ENCODE results near the gene ETNK1. TPM values are rescaled to one million over a fixed set of nuclear protein-coding genes. Genes with fewer than 3 reads are reported as not detected.
A peak's percentile ranks its signal among the peaks of the same experiment; 100 is the strongest.

ETNK1 gene
- total RNA-seq, 1 donor: 27.9 TPM

GRCh38 chr12:22617630-22618029 is 7.3 kb upstream of the ETNK1 start:
- H3K27me3 ChIP-seq (ENCODE audit: insufficient read depth, low read length): no peaks in the 10 kb centered on the region
- H3K9me3 ChIP-seq (ENCODE audit: low read depth, low read length): no peaks in the 10 kb centered on the region
- no peaks in the 10 kb centered on the region for H3K4me1 ChIP-seq (ENCODE audit: insufficient read depth, low read length)
- H3K4me3 ChIP-seq (ENCODE audit: low read length): no peak overlapping the region

GRCh38 chr12:22624548-22624869 is 462 bp upstream of the ETNK1 start:
- Histone ChIP-seq H3K4me3 (ENCODE audit: low read length) (peak overlapping the region; percentile 79), H3K4me1 (ENCODE audit: insufficient read depth, low read length) (peaks cover 16% of the 10 kb centered on the region), H3K27me3 (ENCODE audit: insufficient read depth, low read length) (no peaks in the 10 kb centered on the region), H3K9me3 (ENCODE audit: low read depth, low read length) (no peaks in the 10 kb centered on the region)

GRCh38 chr12:22625762-22626294 is 857 bp downstream of the ETNK1 start:
- H3K4me1 ChIP-seq (ENCODE audit: insufficient read depth, low read length): peaks cover 16% of the 10 kb centered on the region

GRCh38 chr12:22626406-22626805 is 1.4 kb downstream of the ETNK1 start:
- Histone ChIP-seq H3K4me3 (ENCODE audit: low read length) (peak overlapping the region; percentile 79), H3K4me1 (ENCODE audit: insufficient read depth, low read length) (peaks cover 16% of the 10 kb centered on the region), H3K27me3 (ENCODE audit: insufficient read depth, low read length) (no peaks in the 10 kb centered on the region), H3K9me3 (ENCODE audit: low read depth, low read length) (no peaks in the 10 kb centered on the region)

More at GRCh38 chr12:22625762-22626294, 857 bp downstream of the ETNK1 start:
- Histone ChIP-seq H3K9me3 (ENCODE audit: low read depth, low read length) (no peaks in the 10 kb centered on the region), H3K4me3 (ENCODE audit: low read length) (peak overlapping the region; percentile 79), H3K27me3 (ENCODE audit: insufficient read depth, low read length) (no peaks in the 10 kb centered on the region)

GRCh38 chr12:22627371-22627770 is 2.4 kb downstream of the ETNK1 start:
- Histone ChIP-seq H3K4me3 (ENCODE audit: low read length) (no peak overlapping the region), H3K27me3 (ENCODE audit: insufficient read depth, low read length) (no peaks in the 10 kb centered on the region), H3K4me1 (ENCODE audit: insufficient read depth, low read length) (peaks cover 16% of the 10 kb centered on the region), H3K9me3 (ENCODE audit: low read depth, low read length) (no peaks in the 10 kb centered on the region)

- Histone ChIP-seq H3K4me3 (ENCODE audit: low read length) (no peak overlapping the region), H3K4me1 (ENCODE audit: insufficient read depth, low read length) (peaks cover 16% of the 10 kb centered on the region), H3K27me3 (ENCODE audit: insufficient read depth, low read length) (no peaks in the 10 kb centered on the region), H3K9me3 (ENCODE audit: low read depth, low read length) (no peaks in the 10 kb centered on the region)
These were observed 3.3 kb downstream of the ETNK1 start for GRCh38 chr12:22628228-22628627.

GRCh38 chr12:22631863-22632463 is 7.0 kb downstream of the ETNK1 start:
- H3K4me3 ChIP-seq (ENCODE audit: low read length): no peak overlapping the region
- peaks cover 10% of the 10 kb centered on the region for H3K4me1 ChIP-seq (ENCODE audit: insufficient read depth, low read length)
- H3K9me3 ChIP-seq (ENCODE audit: low read depth, low read length): no peaks in the 10 kb centered on the region
- no peaks in the 10 kb centered on the region for H3K27me3 ChIP-seq (ENCODE audit: insufficient read depth, low read length)

- Histone ChIP-seq H3K27me3 (ENCODE audit: insufficient read depth, low read length) (no peaks in the 10 kb centered on the region), H3K4me3 (ENCODE audit: low read length) (no peak overlapping the region), H3K9me3 (ENCODE audit: low read depth, low read length) (no peaks in the 10 kb centered on the region), H3K4me1 (ENCODE audit: insufficient read depth, low read length) (peaks cover 11% of the 10 kb centered on the region)
These were observed 9.9 kb downstream of the ETNK1 start for GRCh38 chr12:22634883-22635282.

GRCh38 chr12:22635812-22636211 is 10.8 kb downstream of the ETNK1 start:
- Histone ChIP-seq H3K4me1 (ENCODE audit: insufficient read depth, low read length) (peaks cover 11% of the 10 kb centered on the region), H3K9me3 (ENCODE audit: low read depth, low read length) (no peaks in the 10 kb centered on the region), H3K4me3 (ENCODE audit: low read length) (no peak overlapping the region), H3K27me3 (ENCODE audit: insufficient read depth, low read length) (no peaks in the 10 kb centered on the region)

- Histone ChIP-seq H3K9me3 (ENCODE audit: low read depth, low read length) (no peaks in the 10 kb centered on the region), H3K27me3 (ENCODE audit: insufficient read depth, low read length) (no peaks in the 10 kb centered on the region), H3K4me3 (ENCODE audit: low read length) (no peak overlapping the region), H3K4me1 (ENCODE audit: insufficient read depth, low read length) (peaks cover 11% of the 10 kb centered on the region)
These were observed 15.9 kb downstream of the ETNK1 start for GRCh38 chr12:22640851-22641250.

GRCh38 chr12:22641353-22642053 is 16.5 kb downstream of the ETNK1 start:
- H3K27me3 ChIP-seq (ENCODE audit: insufficient read depth, low read length): no peaks in the 10 kb centered on the region
- no peak overlapping the region for H3K4me3 ChIP-seq (ENCODE audit: low read length)
- peaks cover 11% of the 10 kb centered on the region for H3K4me1 ChIP-seq (ENCODE audit: insufficient read depth, low read length)
- no peaks in the 10 kb centered on the region for H3K9me3 ChIP-seq (ENCODE audit: low read depth, low read length)

- no peak overlapping the region for H3K4me3 ChIP-seq (ENCODE audit: low read length)
- H3K4me1 ChIP-seq (ENCODE audit: insufficient read depth, low read length): peaks cover 7% of the 10 kb centered on the region
- H3K27me3 ChIP-seq (ENCODE audit: insufficient read depth, low read length): no peaks in the 10 kb centered on the region
- no peaks in the 10 kb centered on the region for H3K9me3 ChIP-seq (ENCODE audit: low read depth, low read length)
These were observed 23.7 kb downstream of the ETNK1 start for GRCh38 chr12:22648668-22649067.

GRCh38 chr12:22653075-22653474 is 28.1 kb downstream of the ETNK1 start:
- Histone ChIP-seq H3K4me1 (ENCODE audit: insufficient read depth, low read length) (peaks cover 7% of the 10 kb centered on the region), H3K4me3 (ENCODE audit: low read length) (no peak overlapping the region), H3K9me3 (ENCODE audit: low read depth, low read length) (no peaks in the 10 kb centered on the region), H3K27me3 (ENCODE audit: insufficient read depth, low read length) (no peaks in the 10 kb centered on the region)

- Histone ChIP-seq H3K4me3 (ENCODE audit: low read length) (no peak overlapping the region), H3K27me3 (ENCODE audit: insufficient read depth, low read length) (no peaks in the 10 kb centered on the region), H3K4me1 (ENCODE audit: insufficient read depth, low read length) (peaks cover 7% of the 10 kb centered on the region), H3K9me3 (ENCODE audit: low read depth, low read length) (no peaks in the 10 kb centered on the region)
These were observed 28.8 kb downstream of the ETNK1 start for GRCh38 chr12:22653791-22654190.

- Histone ChIP-seq H3K4me3 (ENCODE audit: low read length) (no peak overlapping the region), H3K4me1 (ENCODE audit: insufficient read depth, low read length) (peaks cover 7% of the 10 kb centered on the region), H3K27me3 (ENCODE audit: insufficient read depth, low read length) (no peaks in the 10 kb centered on the region), H3K9me3 (ENCODE audit: low read depth, low read length) (no peaks in the 10 kb centered on the region)
These were observed 31.4 kb downstream of the ETNK1 start for GRCh38 chr12:22656376-22656775.

- no peaks in the 10 kb centered on the region for H3K27me3 ChIP-seq (ENCODE audit: insufficient read depth, low read length)
- H3K4me3 ChIP-seq (ENCODE audit: low read length): no peak overlapping the region
- H3K9me3 ChIP-seq (ENCODE audit: low read depth, low read length): no peaks in the 10 kb centered on the region
- H3K4me1 ChIP-seq (ENCODE audit: insufficient read depth, low read length): peaks cover 7% of the 10 kb centered on the region
These were observed 31.9 kb downstream of the ETNK1 start for GRCh38 chr12:22656831-22657230.

All from mononuclear cell (primary cell).